KOPT-K1 (cell line): ENCODE measurements around the gene CFAP410.
A peak's percentile ranks its signal among the peaks of the same experiment; 100 is the strongest.
"Not testable (repeated sequence)": the region's sequence is repeated elsewhere in the genome, so short reads cannot be mapped to it uniquely, and the experiment has no call there.

Experiments used
- H3K27ac ChIP-seq: fragments of 200-600 bp; sonication (generic); 2 replicates; pipeline ENCODE4 v1.5.1; 2016; ENCODE audit warnings: antibody characterized with exemption, mild to moderate bottlenecking, low read depth, low read length; ENCODE audit not compliant: poor library complexity, severe bottlenecking
- H3K36me3 ChIP-seq: fragments of 200-600 bp; sonication (generic); 2 replicates; pipeline ENCODE4 v1.5.1; 2017; ENCODE audit warnings: antibody characterized with exemption, mild to moderate bottlenecking, low read length, moderate library complexity; ENCODE audit not compliant: insufficient read depth
- H3K9me3 ChIP-seq: fragments of 200-600 bp; sonication (generic); 2 replicates; pipeline ENCODE4 v1.5.1; 2017; ENCODE audit warnings: antibody characterized with exemption, low read length, mild to moderate bottlenecking; ENCODE audit not compliant: insufficient read depth, poor library complexity, severe bottlenecking

The CFAP410 gene

DNA sequence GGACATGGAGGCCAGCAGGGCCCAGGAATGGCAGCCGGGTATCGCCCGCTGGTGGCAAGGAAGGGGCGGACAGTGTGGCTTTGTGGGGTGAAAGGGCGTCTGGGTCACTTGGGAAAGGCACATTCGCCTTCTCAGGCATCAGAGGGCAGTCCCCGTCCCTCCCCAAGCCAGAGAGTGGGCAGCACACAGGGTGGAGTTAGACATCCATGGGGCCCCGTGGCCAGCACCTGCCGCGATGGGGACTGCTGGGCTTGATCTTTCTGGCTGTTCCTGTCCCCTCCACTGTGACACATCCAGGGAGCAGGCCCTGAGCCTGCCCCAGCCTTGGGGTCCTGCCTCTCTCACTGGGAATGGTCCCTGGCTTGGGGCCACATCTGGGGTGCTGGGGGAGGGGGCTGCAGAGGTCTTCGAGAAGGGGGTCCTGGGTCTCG, 10.2 kb upstream of the CFAP410 start:
- Histone ChIP-seq H3K27ac (peak overlapping the region; percentile 68), H3K36me3 (no peaks in the 10 kb centered on the region), H3K9me3 (no peaks in the 10 kb centered on the region)

DNA sequence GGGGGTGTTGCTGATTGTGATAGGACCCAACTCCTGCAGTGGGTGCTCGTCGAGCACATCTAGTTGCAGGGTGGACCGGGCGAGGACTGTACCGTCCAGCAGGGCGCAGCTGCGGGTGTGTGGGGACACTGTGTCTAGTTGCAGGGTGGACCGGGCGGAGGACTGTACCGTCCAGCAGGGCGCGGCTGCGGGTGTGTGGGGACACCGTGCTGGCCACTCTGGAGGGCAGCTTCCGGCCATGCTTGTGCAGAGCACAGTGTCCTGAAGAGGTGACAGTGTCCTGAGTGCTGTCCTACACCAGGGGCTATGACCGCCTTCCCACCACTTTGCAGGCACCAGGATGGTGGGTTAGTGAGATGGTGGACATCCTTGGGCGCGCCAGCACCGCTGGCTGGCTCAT, 9.7 kb upstream of the CFAP410 start:
- Histone ChIP-seq H3K9me3 (no peaks in the 10 kb centered on the region), H3K27ac (peak overlapping the region; percentile 68), H3K36me3 (no peaks in the 10 kb centered on the region)

DNA sequence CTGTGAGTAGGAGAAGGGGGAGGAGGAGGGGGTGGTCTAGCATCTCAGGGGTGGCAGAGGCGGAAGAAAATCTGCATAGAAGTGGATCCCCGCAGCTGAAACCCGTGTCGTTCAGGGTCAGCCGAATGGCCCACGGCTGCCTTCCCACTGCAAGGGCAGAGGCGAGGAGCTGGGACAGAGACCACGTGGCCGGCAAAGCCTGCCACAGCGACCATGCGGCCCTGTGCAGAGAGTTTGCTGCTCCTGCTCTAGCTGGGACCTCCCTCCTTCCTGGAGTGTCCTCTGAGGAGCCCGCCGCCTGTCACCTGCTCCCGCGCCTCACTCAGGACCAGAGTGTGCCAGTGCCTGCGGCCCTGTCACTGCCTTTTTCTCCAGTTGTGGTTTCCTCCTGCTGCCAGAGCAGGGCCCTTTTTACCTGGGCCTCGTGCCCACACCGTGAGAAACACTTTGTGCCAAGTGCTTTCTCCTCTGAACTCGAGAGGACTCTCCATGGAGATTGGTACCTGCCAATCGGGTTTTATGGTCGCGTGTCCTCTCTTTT, 8.8 kb upstream of the CFAP410 start:
- H3K27ac ChIP-seq = peak overlapping the region; percentile 68
- no peaks in the 10 kb centered on the region for H3K36me3 ChIP-seq
- H3K9me3 ChIP-seq = no peaks in the 10 kb centered on the region

DNA sequence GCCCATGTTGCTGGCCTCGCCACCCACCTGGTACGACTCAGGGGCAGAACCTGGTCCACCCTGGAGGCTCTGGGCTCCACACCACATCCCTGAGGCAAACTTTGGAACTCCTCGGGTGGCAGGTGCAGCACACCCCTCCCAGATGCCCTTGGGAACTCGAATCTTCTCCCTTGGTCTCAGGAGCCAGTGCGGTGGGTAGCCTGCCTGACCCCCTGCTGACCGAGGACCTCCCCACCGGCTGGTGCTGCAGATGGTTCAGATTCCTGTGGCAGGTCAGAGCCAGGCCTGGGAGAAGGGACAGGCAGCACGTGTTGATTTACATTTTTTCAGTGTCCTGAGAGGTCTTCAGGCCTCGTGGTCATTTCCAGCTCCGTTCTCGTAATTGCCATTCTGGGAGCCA, 6.3 kb upstream of the CFAP410 start:
- Histone ChIP-seq H3K27ac (no peak overlapping the region), H3K36me3 (no peaks in the 10 kb centered on the region), H3K9me3 (no peaks in the 10 kb centered on the region)

DNA sequence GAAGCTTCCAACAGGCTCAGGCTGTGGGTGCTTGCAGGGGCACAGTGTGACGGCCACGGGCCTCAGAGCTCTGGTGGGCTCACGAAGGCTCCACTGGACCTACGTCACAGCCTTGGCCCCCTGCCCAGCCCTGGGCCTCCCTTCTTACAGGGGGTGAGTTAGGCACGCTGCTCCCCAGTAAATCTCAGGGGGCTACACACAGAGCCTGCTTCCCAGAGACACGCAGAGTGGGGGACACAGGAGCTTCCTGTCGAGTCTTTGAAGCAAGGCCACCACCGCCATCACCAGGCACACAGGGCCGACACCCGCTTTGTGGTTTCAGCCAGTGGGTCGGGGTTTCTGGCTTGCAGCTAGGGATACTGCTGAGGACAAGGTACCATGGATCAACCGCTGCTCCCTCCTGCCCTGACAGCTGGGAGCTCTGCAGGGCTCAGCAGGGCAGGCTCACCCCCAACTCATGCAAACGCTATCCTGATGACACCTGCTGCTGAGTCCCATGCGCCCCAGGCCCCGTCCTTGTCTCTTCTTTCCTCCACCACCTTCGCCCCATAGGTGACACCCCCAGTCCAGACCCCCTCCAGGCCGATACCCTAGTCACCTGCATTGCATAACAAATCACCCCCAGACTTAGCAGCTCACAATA, 5.5 kb upstream of the CFAP410 start:
- Histone ChIP-seq H3K9me3 (no peaks in the 10 kb centered on the region), H3K36me3 (no peaks in the 10 kb centered on the region), H3K27ac (no peak overlapping the region)

DNA sequence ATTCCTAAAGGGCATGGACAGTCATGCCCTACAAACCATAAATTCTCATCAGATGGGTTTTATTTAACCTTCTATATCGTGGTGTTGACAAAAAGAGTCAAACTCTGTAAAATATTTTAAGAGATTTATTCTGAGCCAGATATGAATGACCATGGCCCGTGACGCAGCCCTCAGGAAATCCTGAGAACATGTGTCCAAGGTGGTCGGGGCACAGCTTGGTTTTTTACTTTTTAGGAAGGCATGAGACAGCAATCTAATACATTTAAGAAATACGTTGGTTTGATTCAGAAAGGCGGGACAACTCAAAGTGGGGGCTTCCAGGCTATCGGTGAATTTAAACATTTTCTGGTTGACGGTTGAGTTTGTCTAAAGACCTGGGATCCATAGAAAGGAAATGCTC, 3.8 kb upstream of the CFAP410 start:
- H3K36me3 ChIP-seq, H3K9me3 ChIP-seq, H3K27ac ChIP-seq: not testable (repeated sequence)

DNA sequence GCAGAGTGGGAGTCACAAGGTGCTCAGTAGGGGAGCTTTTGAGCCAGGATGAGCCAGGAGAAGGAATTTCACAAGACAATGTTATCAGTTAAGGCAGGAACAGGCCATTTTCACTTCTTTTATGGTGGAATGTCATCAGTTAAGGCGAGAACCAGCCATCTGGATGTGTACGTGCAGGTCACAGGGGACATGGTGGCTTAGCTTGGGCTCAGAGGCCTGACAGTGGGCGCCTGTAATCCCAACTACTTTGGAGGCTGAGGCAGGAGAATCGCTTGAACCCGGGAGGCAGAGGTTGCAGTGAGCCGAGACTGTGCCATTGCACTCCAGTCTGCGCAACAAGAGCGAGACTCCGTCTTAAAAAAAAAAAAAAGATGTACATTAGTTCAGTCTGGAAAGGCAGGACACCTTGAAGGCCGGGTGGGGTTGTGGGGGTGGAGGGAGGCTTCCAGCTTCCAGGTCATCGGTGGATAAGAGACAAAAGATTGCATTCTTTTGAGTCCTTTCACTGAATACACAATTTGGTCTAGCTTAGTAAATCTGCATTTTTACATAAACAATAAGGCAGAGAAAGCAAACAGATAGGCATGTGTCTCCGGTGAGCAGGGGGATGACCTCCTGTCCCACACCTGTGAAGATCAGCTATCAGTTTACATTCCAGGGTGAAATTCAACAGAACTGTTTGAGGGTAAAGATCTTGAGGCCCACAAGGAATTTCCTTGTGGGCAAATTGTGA, 2.7 kb upstream of the CFAP410 start:
- not testable (repeated sequence) for H3K27ac ChIP-seq, H3K9me3 ChIP-seq, H3K36me3 ChIP-seq

DNA sequence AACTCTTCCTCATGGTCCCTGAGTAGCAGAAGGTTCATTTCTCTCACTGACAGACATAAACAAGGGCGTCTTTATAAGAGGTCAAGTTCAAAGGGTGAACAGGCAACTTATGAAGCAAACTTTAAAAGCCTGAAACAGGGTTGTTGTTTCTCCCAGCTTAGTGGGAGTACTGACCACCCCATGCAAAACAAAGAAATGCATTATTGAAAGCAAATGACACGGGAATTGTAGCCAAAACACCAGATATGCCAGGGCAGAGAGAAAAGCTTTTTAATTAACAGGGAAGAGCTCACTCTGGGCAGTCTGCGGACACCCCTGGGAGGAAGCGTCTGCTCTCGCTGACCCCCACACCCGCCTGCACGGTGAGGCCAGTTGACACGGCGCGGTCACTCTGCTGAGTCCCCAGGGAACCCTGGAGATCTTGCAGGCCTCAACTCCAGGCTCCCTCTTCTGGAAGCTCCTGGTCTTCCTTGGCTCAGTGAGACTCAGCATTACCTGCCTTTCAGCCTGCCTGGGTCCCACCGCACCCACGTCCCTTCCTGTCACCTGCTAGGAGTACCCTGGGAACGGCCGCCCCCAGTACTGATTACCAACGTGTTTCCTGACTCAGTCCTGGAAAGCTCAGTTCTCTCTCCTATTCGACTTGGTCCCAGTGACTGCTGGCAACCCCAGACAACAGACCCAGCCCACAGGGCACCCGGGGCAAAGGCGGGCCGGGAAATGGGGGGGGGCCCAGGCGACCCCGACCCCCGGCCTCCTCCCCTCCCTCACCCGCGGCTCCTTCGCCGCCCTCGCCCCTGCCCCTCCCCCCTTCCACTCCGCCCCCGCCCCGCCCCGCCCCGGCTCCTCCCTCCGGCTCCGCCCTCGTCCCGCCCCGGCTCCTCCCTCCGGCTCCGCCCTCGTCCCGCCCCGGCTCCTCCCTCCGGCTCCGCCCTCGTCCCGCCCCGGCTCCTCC, 972 bp downstream of the CFAP410 start:
- Histone ChIP-seq H3K36me3 (peaks cover 14% of the 10 kb centered on the region; the same call in 1 of the 2 replicates), H3K27ac (no peak overlapping the region), H3K9me3 (no peaks in the 10 kb centered on the region)

DNA sequence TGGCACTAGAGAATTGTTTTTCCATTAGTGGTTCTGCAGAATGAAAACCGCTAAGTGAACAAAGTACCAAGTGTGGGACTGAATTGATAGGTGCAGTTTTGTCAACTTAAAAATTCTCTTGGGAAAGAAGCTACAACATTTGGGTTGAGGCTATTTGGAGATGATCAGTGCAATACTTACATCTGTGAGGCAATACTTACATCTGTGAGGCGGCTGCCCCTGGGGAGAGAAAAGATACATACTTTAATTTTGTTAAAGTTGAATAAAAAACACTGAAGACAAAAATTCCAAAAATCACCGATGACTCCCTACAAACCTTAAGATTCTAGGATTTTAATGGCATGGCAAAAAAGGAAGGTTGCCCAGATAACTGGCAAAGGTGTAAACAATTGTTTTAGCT, 1.7 kb downstream of the CFAP410 start:
- no peak overlapping the region for H3K27ac ChIP-seq
- H3K9me3 ChIP-seq = no peaks in the 10 kb centered on the region
- peaks cover 14% of the 10 kb centered on the region; the same call in 1 of the 2 replicates for H3K36me3 ChIP-seq

DNA sequence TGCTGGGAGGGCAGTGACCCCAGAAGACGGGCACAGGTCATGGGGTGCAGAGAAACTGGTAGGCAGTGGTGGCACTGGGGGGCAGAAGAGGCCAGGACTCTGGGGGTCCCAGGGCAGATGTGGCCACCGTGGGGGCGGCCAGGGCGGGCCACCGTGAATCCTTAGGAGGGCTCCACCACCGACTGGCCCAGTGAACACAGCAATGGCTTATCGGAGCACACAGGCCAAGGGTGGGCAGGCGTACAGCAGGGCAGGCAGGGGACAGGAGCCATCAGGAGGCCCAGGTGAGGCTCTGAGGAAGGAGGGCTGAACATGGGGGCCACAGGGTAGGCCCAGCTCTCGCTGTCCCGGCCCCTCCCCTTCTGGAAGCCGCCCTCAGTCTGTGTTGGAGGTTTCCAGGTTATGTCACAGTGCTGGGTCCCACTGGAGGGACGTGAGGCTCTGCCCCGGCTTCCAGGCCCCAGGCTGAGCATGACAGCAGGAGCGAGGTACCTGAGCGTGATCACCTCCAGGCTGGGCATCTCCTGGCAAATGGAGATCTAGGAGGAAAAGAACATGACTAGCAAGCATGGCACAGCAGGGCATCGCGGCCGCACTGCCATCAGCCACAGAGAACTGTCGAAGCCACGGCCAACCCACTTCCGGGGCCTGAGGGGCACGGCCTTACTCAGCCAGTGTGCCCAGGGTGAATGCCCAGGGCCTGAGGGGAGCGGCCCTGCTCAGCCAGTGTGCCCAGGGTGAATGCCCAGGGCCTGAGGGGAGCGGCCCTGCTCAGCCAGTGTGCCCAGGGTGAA, 3.7 kb downstream of the CFAP410 start:
- peaks cover 14% of the 10 kb centered on the region; the same call in 1 of the 2 replicates for H3K36me3 ChIP-seq
- H3K27ac ChIP-seq = no peak overlapping the region

DNA sequence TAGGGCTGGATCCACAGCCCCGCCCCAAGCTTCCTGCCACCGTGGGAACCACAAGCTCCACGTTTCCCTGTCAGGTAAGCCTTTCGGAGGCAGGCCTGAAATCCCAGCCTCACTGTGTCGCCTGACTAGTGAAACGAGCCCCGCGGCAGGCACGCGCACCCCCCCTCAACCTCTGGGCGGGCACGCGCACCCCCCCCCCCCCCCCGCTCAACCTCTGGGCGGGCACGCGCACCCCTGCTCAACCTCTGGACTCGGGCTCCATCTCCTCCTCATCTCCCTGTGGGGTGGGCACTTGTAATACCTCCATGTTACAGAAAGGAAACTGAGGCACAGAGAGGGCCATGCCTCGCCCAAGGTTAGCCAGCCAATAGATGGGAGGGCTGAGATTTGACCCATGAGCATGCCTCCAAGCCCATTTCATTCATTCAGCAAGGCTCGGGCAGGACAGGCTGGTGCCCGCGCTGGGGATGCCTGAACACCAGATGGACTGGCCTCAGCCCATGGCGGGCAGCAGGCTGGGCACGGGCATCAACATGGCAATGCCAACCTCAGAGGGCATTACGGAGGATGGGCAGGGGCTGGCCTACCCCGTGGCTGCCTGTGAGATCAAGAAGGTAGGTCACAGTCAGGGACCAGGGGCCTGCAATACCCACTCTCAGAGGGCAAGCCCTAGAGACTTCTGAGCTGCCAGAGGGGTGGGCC, 4.7 kb downstream of the CFAP410 start:
- peaks cover 14% of the 10 kb centered on the region; the same call in 1 of the 2 replicates for H3K36me3 ChIP-seq
- H3K27ac ChIP-seq = no peak overlapping the region

More for the DNA sequence above, 3.7 kb downstream of the CFAP410 start:
- no peaks in the 10 kb centered on the region for H3K9me3 ChIP-seq

DNA sequence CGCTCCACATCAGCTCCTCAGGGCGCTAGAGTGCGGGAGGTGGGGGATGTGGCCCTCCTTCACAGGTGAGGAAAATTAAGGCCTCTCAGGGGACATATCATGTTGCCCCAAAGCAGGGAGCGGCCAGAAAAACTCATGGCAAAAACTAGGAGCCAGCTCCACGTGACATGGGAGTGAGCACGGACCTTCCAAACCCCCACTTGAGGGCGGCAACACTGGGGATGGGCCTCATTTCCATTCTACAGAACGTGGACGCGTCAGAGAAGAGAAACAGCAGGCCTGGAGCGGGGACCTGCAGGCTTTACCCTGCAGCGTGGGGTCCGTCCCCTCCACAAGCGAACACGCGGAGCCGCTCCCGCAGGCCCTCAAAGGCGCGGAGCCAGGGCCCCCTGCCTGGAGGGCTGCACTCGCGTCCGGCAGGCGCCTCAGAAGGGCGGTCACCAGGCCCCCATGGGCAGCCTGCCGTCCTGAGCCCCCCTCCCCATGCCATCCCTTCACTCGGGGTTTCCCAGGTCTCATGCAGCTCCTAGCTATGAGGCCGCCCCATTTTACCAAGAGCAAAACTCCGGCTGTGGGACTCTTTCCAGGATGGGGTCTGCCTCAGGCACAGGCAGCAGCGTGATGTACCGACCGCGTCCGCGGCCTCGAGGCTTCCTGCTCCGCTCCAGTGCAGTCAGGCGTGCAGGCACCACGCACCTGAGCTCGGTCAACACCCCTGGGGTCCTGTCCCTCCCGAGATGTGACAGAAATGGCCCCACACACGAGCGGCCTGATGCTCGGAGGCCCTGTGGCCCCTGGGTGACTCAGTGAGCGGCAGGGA, 5.5 kb downstream of the CFAP410 start:
- no peaks in the 10 kb centered on the region for H3K9me3 ChIP-seq
- H3K27ac ChIP-seq = no peak overlapping the region
- peaks cover 14% of the 10 kb centered on the region; the same call in 1 of the 2 replicates for H3K36me3 ChIP-seq

More for the DNA sequence above, 4.7 kb downstream of the CFAP410 start:
- H3K9me3 ChIP-seq = no peaks in the 10 kb centered on the region

DNA sequence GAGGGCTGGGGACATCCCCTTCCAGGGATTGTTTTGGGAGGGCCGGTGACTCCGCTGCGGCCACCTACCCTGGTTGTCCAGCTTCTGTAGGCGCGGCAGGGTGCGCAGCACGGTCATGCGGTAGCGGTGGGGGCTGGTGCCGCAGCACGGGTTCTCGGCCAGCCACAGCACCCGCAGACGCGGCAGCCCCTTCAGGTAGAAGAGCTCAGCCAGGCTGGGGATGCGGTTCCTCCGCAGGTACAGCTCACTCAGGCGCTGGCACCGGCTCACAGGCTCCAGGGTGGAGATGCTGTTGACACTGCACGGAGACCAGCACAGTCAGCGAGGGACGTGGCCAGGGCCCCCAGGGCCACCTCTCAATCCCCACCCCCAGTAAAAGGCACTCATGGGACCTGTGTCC, 6.2 kb downstream of the CFAP410 start:
- Histone ChIP-seq H3K27ac (no peak overlapping the region), H3K9me3 (no peaks in the 10 kb centered on the region), H3K36me3 (peaks cover 14% of the 10 kb centered on the region; the same call in 1 of the 2 replicates)
